HFFc6 (cell line): Measurements from ENCODE around the gene DPH6. TPM values are rescaled to one million over a fixed set of nuclear protein-coding genes. Genes with fewer than 3 reads are reported as not detected.
A peak's percentile ranks its signal among the peaks of the same experiment; 100 is the strongest.

ENCODE experiments used
- DNase-seq: peaks from one replicate; pipeline ENCODE4 v3.0.0-alpha.2; 2018
- H3K27ac Mint-ChIP-seq: 2 replicates; pipeline ENCODE4 v1.8.0; 2020; ENCODE audit warnings: mild to moderate bottlenecking, mixed read lengths
- H3K27me3 Mint-ChIP-seq: 2 replicates; pipeline ENCODE4 v1.8.0; 2021; ENCODE audit warnings: mild to moderate bottlenecking, moderate library complexity, mixed read lengths; ENCODE audit not compliant: insufficient read depth
- H3K36me3 Mint-ChIP-seq: 2 replicates; pipeline ENCODE4 v1.8.0; 2021; ENCODE audit warnings: low read depth, mixed read lengths
- H3K4me1 Mint-ChIP-seq: 2 replicates; pipeline ENCODE4 v1.8.0; 2020; ENCODE audit warnings: low read depth, mixed read lengths
- H3K4me3 Mint-ChIP-seq: 2 replicates; pipeline ENCODE4 v1.8.0; 2020; ENCODE audit warnings: mild to moderate bottlenecking, moderate library complexity, mixed read lengths
- H3K9me3 Mint-ChIP-seq: 2 replicates; pipeline ENCODE4 v1.8.0; 2020; ENCODE audit warnings: mild to moderate bottlenecking, mixed read lengths
- CTCF ChIP-seq: fragments of 200-600 bp; sonication (generic); IDR thresholded peaks from 2 replicates; pipeline ENCODE4 v1.5.0; 2021; ENCODE audit warnings: antibody characterized with exemption, mild to moderate bottlenecking
- total RNA-seq, 6 experiments: library from RNA; stranded (reverse); fragmentation: NEBNext Ultra II Directional; extraction: Animal tissue kit (Norgen Biotek cat#: 25700); gene quantifications; 2 replicates in 1 of 6; 3 replicates in 5 of 6; pipeline ENCODE4 v1.2.3, GENCODE V29; 2021

The DPH6 gene
- total RNA-seq, 6 experiments from 2014 or later = 8.9 to 14.8 (median 12.1) TPM

GRCh38 chr15:35485411-35485810 lies 60.6 kb downstream of the DPH6 start:
- no peak overlapping the region for H3K4me3 Mint-ChIP-seq
- no peak for DNase-seq
- no peak overlapping the region for H3K27ac Mint-ChIP-seq
- H3K4me1 Mint-ChIP-seq = peaks cover 14% of the 10 kb centered on the region
- no peak for TF ChIP-seq CTCF
- H3K27me3 Mint-ChIP-seq = no peaks in the 10 kb centered on the region
- H3K9me3 Mint-ChIP-seq = peaks cover 30% of the 10 kb centered on the region
- peaks cover 34% of the 10 kb centered on the region for H3K36me3 Mint-ChIP-seq

GRCh38 chr15:35484231-35484945 lies 61.6 kb downstream of the DPH6 start:
- H3K4me3 Mint-ChIP-seq = no peak overlapping the region
- TF ChIP-seq CTCF = no peak
- no peak overlapping the region for H3K27ac Mint-ChIP-seq
- no peaks in the 10 kb centered on the region for H3K27me3 Mint-ChIP-seq
- DNase-seq = no peak
- H3K4me1 Mint-ChIP-seq = peaks cover 14% of the 10 kb centered on the region
- peaks cover 30% of the 10 kb centered on the region for H3K9me3 Mint-ChIP-seq
- H3K36me3 Mint-ChIP-seq = peaks cover 34% of the 10 kb centered on the region

DNA sequence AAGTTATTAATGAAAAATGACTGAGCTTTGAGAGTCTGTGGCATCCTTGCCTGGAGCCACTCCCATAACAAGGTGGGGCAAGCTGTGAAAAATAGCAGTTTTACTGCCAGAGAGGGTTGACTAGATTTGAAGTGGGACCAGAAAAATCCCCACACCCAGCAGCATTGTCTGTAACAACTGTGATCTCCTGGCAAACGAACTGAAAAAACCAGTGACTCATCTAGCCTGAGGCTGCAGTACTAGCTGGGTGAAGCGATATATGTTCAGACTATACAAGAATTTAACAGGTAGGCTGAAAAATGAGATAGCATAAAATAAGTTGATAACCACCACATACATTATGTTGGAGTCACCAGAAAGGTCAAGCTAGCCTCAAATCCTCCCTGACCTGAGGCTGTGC lies 64.0 kb downstream of the DPH6 start:
- no peak for TF ChIP-seq CTCF
- Mint-ChIP-seq H3K4me3 (peak overlapping the region; percentile 26; the same call in 1 of the 2 replicates), H3K27me3 (no peaks in the 10 kb centered on the region), H3K9me3 (peaks cover 14% of the 10 kb centered on the region), H3K36me3 (peaks cover 14% of the 10 kb centered on the region), H3K27ac (no peak overlapping the region), H3K4me1 (peaks cover 23% of the 10 kb centered on the region)
- peak; percentile 83 for DNase-seq

DNA sequence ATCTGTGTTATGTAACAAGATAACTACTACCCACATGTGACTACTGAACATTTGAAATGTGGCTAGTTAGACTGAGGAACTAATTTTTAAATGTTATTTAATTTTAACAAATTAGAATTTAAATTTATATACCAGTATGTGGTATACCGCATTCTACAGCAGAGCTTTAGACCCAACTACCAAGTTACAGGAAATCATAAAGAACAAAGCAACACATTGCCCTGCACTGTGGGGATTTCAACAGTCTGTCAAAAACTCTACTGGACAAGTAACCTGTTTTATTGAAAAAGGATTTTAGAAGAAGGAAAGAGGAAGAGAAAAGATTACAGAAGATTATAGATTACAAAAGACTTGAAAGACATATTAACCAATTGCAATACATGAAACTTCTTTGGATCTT lies 64.9 kb downstream of the DPH6 start:
- peaks cover 23% of the 10 kb centered on the region for H3K4me1 Mint-ChIP-seq
- H3K36me3 Mint-ChIP-seq = peaks cover 6% of the 10 kb centered on the region
- no peaks in the 10 kb centered on the region for H3K27me3 Mint-ChIP-seq
- no peak for TF ChIP-seq CTCF
- DNase-seq = no peak
- H3K9me3 Mint-ChIP-seq = peaks cover 5% of the 10 kb centered on the region
- no peak overlapping the region for H3K4me3 Mint-ChIP-seq
- no peak overlapping the region for H3K27ac Mint-ChIP-seq

DNA sequence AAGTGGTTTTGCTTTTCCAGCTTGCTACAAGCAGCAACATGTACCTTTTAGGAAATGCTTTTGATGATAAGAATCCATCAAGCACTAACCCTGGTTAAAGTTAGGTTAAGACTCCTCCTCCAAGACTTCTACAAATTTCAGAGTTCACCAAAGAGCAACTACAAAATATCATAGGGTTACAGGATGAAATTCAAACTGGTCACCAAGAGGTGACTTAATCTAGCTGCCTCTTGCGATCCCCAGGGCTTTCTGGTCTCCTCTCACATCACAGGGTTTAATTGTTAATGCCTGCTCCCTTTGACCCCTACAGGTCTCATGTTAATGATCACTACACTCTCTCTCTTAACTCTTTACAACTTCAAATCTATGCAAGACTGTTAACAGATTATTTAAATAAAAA lies 66.5 kb downstream of the DPH6 start:
- peaks cover 23% of the 10 kb centered on the region for H3K4me1 Mint-ChIP-seq
- no peaks in the 10 kb centered on the region; the same call in 1 of the 2 replicates for H3K36me3 Mint-ChIP-seq
- H3K4me3 Mint-ChIP-seq = no peak overlapping the region
- no peak for TF ChIP-seq CTCF
- H3K9me3 Mint-ChIP-seq = no peaks in the 10 kb centered on the region
- H3K27ac Mint-ChIP-seq = no peak overlapping the region
- no peak for DNase-seq
- H3K27me3 Mint-ChIP-seq = no peaks in the 10 kb centered on the region
